Tibial nerve (tissue), 4 donors: ENCODE data around the gene BLM. TPM values are rescaled to one million over a fixed set of nuclear protein-coding genes. Genes with fewer than 3 reads are reported as not detected.
"Not testable (repeated sequence)": the region's sequence is repeated elsewhere in the genome, so short reads cannot be mapped to it uniquely, and the experiment has no call there.

Experiments used
- DNase-seq, 2 donors: peaks; one replicate each; pipeline ENCODE4 v3.0.0-alpha.2; 2019; ENCODE audit warnings: low spot score in 2 of 2
- H3K27ac ChIP-seq, 4 donors: fragments of 200-600 bp; sonication (generic) in 3 of 4; one replicate each; pipeline ENCODE4 v1.5.1; 2017 to 2019; ENCODE audit warnings: mild to moderate bottlenecking in 1 of 4
- H3K27me3 ChIP-seq, 2 donors: fragments of 200-600 bp; sonication (generic) in 1 of 2; one replicate each; pipeline versions ENCODE4 v1.5.1 to v1.6.0; 2017 to 2019
- H3K36me3 ChIP-seq, 3 donors: fragments of 200-600 bp; sonication (generic); one replicate each; pipeline ENCODE4 v1.5.1; 2018 to 2019
- H3K4me1 ChIP-seq, 4 donors: fragments of 200-600 bp; sonication (generic) in 3 of 4; one replicate each; pipeline ENCODE4 v1.5.1; 2017 to 2019
- H3K4me3 ChIP-seq, 4 donors: fragments of 200-600 bp; sonication (generic) in 3 of 4; one replicate each; pipeline ENCODE4 v1.5.1; 2017 to 2019; ENCODE audit warnings: mild to moderate bottlenecking in 1 of 4, moderate library complexity in 1 of 4
- H3K9me3 ChIP-seq, 4 donors: fragments of 200-600 bp; sonication (generic) in 3 of 4; one replicate each; pipeline ENCODE4 v1.5.1; 2017 to 2019
- EP300 ChIP-seq, 2 donors: sonication (generic); formaldehyde crosslinking; IDR thresholded peaks; one replicate each; pipeline ENCODE4 v1.6.1; 2017; ENCODE audit warnings: antibody characterized with exemption in 2 of 2, mild to moderate bottlenecking in 1 of 2
- POLR2A ChIP-seq, 2 donors: fragments of 450-650 bp; IDR thresholded peaks; one replicate each; pipeline ENCODE4 v1.6.1; 2017; ENCODE audit warnings: antibody characterized with exemption in 2 of 2, mild to moderate bottlenecking in 2 of 2, moderate library complexity in 2 of 2
- WGBS, 2 donors: methylation state at CpG; one replicate each; pipeline ENCODE4 v1.1.5; 2018; 5-methylcytosine and 5-hydroxymethylcytosine counted together
- total RNA-seq, 4 donors: library from RNA; depleted of rRNA; stranded (reverse); fragments of >200 nt; gene quantifications; one replicate each; pipeline ENCODE4 v1.1.0, GENCODE V29; 2016
- TF ChIP-seq, protein P1 (sequence below), 5 experiments: fragments of 200-600 bp in 3 of 5; fragments of 450-650 bp in 2 of 5; sonication (generic) in 3 of 5; IDR thresholded peaks; one replicate each; pipeline ENCODE4 v1.5.1; 2016 to 2019; ENCODE audit warnings: antibody characterized with exemption in 5 of 5, mild to moderate bottlenecking in 3 of 5, moderate library complexity in 2 of 5

The BLM gene
- 1 to 10 TPM in 2 of 4 donors, under 1 TPM in 2; 0.66 to 9.6 (median 1.0) TPM for total RNA-seq

GRCh38 chr15:90716976-90717821 is at the start of gene BLM:
BLM (plus strand) TSS chr15:90717346; CDS start chr15:90747393, 30,047 bp downstream.
- Histone ChIP-seq H3K27ac (peak within 1 kb of the TSS; percentile 71 to 95 (median 94)), H3K4me3 (peak within 1 kb of the TSS; percentile 39 to 81 (median 62)), H3K9me3 (no peaks in the 10 kb centered on the region), H3K27me3 (no peaks in the 10 kb centered on the region), H3K36me3 (no peaks in the 10 kb centered on the region), H3K4me1 (peaks cover 0 to 17% (median 8%) of the 10 kb centered on the region in 4 donors)
- peak; percentile 92 to 94 for DNase-seq
- TF ChIP-seq EP300 (IDR thresholded peaks at IDR 0.05) (peak; percentile 39 to 83), POLR2A (IDR thresholded peaks at IDR 0.05) (peak; percentile 46 to 65)
- TF ChIP-seq, protein P1, sequence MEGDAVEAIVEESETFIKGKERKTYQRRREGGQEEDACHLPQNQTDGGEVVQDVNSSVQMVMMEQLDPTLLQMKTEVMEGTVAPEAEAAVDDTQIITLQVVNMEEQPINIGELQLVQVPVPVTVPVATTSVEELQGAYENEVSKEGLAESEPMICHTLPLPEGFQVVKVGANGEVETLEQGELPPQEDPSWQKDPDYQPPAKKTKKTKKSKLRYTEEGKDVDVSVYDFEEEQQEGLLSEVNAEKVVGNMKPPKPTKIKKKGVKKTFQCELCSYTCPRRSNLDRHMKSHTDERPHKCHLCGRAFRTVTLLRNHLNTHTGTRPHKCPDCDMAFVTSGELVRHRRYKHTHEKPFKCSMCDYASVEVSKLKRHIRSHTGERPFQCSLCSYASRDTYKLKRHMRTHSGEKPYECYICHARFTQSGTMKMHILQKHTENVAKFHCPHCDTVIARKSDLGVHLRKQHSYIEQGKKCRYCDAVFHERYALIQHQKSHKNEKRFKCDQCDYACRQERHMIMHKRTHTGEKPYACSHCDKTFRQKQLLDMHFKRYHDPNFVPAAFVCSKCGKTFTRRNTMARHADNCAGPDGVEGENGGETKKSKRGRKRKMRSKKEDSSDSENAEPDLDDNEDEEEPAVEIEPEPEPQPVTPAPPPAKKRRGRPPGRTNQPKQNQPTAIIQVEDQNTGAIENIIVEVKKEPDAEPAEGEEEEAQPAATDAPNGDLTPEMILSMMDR (IDR thresholded peaks at IDR 0.05), result peak; percentile 14 to 85 (median 46)
- WGBS, 2 donors, result 0 to 2% methylated on average over 29 to 46 of the region's 65 CpGs

DNA sequence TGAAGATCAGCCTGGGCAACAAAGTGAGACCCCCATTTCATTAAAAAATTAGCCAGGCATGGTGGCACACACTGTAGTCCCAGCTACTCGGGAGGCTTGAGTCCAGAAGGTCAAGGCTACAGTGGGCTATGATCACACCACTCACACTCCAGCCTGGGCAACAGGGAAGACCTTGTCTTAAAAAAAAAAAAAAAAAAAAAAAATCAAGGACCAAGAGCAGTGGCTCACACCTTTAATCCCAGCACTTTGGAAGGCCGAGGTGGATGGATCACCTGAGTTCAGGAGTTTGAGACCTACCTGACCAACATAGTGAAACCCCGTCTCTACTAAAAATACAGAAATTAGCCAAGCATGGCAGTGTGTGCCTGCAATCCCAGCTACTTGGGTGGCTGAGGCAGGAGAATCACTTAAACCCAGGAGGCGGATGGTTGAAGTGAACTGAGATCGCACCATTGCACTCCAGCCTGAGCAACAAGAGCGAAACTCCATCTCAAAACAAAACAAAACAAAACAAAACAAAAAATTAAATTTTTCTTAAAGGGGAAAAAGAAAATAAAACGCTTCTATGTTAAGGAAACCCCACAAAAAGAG is 49.3 kb upstream of the BLM start:
- not testable (repeated sequence) for H3K36me3 ChIP-seq, H3K9me3 ChIP-seq, DNase-seq, H3K27ac ChIP-seq, H3K27me3 ChIP-seq, H3K4me3 ChIP-seq
- 82 to 84% methylated on average over 7 of the region's 7 CpGs for WGBS, 2 donors
- H3K4me1 ChIP-seq, result peaks cover 0 to 18% (median 0%) of the 10 kb centered on the region in 4 donors

DNA sequence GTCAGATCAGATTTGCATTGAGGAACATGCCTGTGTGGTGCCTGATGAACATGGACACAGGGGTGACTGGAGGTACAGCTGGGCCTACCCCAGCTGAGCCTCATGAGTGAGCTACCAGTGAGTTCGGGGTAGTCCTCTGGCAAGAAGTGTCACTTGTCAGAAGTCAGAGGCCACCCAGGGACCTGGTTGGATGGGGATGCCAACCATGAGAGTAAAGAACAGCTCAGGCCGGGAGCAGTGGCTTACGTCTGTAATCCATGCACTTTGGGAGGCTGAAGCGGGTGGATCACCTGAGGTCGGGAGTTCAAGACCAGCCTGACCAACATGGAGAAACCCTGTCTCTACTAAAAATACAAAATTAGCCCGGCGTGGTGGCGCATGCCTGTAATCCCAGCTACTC is 46.5 kb upstream of the BLM start:
- H3K36me3 ChIP-seq, H3K27me3 ChIP-seq, H3K9me3 ChIP-seq, H3K27ac ChIP-seq, H3K4me1 ChIP-seq, DNase-seq, H3K4me3 ChIP-seq: not testable (repeated sequence)
- WGBS, 2 donors, result 94 to 96% methylated on average over 8 of the region's 8 CpGs

GRCh38 chr15:90671216-90671615 is 45.9 kb upstream of the BLM start:
- H3K9me3 ChIP-seq, result no peaks in the 10 kb centered on the region
- DNase-seq, result no peak
- H3K27ac ChIP-seq, result no peak overlapping the region
- H3K27me3 ChIP-seq, result no peaks in the 10 kb centered on the region
- H3K36me3 ChIP-seq, result no peaks in the 10 kb centered on the region
- no peak overlapping the region for H3K4me3 ChIP-seq
- TF ChIP-seq POLR2A (IDR thresholded peaks at IDR 0.05) (no peak), EP300 (IDR thresholded peaks at IDR 0.05) (no peak)
- TF ChIP-seq, protein P1 (IDR thresholded peaks at IDR 0.05), result no peak
- 84 to 92% methylated on average over 4 of the region's 4 CpGs for WGBS, 2 donors
- H3K4me1 ChIP-seq, result peaks cover 0 to 1% (median 0%) of the 10 kb centered on the region in 4 donors

GRCh38 chr15:90673357-90673756 is 43.8 kb upstream of the BLM start:
- not testable (repeated sequence) for H3K27me3 ChIP-seq, DNase-seq, H3K4me1 ChIP-seq, H3K27ac ChIP-seq, H3K4me3 ChIP-seq, H3K9me3 ChIP-seq, H3K36me3 ChIP-seq
- 94% methylated on average over 10 of the region's 10 CpGs for WGBS, 2 donors

DNA sequence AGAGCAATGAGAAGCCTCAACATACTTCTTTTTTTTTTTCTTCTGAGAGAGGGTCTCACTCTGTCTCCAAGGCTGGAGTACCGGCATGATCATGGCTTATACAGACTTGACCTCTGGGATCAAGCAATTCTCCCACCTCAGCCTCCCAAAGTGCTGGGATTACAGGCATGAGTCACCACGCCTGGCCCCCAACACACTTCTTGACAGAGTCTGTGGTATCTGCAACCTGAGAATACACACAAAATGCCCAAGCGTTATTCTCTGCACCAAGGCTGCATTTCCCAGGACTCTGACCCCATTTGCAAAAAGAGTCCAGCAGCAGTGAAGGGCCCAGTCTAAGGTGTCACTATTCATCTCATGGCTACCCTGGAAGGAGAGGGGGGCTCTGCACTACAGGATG is 42.7 kb upstream of the BLM start:
- Histone ChIP-seq H3K9me3 (no peaks in the 10 kb centered on the region), H3K36me3 (no peaks in the 10 kb centered on the region), H3K4me3 (no peak overlapping the region), H3K4me1 (peaks cover 0 to 1% (median 0%) of the 10 kb centered on the region in 4 donors), H3K27me3 (no peaks in the 10 kb centered on the region), H3K27ac (no peak overlapping the region)
- no peak for DNase-seq
- TF ChIP-seq, protein P1 (IDR thresholded peaks at IDR 0.05), result no peak
- TF ChIP-seq EP300 (IDR thresholded peaks at IDR 0.05) (no peak), POLR2A (IDR thresholded peaks at IDR 0.05) (no peak)
- 82 to 87% methylated on average over 3 of the region's 3 CpGs for WGBS, 2 donors
